Endothelial cell of hepatic sinusoid (primary cell): Measurements from ENCODE around the gene COTL1.

ENCODE experiments used
- in situ Hi-C: cut with HindIII; loops from 2 replicates; pipeline ENCODE4 v1.10.0; 2017; ENCODE audit warnings: low sequenced_read_pairs

COTL1 gene

DNA sequence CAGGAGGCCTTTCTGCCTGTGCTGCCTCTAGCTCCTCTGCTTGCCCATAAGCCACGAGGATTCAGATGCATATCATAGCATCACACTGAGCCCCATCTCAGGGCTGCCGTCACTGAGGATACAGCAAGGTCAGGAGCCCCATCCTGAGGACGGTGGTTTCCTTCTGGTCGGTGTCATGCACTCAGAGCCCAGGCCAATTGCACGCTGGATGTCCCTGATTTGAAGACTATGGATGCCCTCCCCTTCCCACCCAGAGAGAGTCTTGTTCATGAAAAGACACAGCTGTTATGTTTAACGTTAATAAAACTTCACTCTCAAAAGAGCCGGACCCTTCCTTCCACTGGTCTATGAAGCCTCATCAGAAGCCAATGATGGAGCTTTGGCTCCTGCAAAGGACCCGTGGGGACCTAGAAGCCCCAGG lies 19.9 kb downstream of the COTL1 start:
- in situ Hi-C loops = no loop called here

DNA sequence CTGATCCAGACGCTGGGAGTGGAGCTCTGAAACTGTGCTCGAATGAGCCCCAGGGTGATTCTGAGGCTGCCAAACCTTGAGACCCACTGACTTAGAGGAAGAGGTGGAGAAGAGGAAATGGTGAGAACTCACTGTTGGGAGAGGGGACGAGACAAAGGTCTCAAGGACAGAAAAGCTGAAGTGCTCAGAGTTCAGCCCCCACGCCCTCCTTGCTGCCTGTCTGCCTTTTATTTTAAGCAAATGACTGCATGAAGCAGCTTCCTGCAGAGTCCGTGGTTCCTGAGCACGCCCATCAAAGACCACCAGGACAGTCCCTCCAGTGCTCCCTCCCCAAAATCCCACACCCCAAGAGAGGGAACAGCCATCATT lies 20.4 kb downstream of the COTL1 start:
- in situ Hi-C loops = no loop called here

DNA sequence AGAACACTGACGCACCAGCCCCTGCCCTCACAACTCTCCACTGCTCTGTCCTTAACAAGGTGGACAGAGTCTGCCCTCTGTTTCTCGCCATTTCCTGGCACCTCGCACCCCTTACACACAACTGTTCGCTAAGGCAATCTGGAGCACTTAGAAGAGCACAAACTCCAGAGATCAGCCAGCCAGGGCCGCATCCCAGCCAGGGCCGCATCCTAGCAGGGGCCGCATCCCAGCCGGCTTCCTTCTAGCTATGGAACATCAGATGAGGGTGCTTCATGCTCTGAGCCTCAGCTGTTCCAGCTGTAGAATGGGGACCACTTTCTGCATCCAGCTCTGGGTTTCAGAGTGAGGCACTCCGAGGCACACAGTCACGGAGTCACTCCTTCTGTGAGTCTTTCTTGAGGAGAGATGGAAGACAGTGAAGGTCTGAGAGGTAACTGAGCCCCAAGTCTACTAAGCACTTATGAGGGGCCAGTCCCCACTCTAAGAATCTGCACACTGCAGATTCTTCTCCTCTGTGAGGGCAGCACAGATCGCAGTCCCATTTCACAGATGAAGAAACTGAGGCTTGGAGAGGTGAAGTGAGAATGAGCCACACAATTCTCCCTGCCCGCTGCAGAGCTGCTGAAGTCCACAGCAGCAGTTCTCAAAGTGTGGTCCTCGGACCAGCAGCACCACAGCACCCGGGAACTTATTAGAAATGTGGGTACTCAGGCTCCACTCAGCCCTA lies 20.9 kb downstream of the COTL1 start:
- in situ Hi-C loops = no loop called here

DNA sequence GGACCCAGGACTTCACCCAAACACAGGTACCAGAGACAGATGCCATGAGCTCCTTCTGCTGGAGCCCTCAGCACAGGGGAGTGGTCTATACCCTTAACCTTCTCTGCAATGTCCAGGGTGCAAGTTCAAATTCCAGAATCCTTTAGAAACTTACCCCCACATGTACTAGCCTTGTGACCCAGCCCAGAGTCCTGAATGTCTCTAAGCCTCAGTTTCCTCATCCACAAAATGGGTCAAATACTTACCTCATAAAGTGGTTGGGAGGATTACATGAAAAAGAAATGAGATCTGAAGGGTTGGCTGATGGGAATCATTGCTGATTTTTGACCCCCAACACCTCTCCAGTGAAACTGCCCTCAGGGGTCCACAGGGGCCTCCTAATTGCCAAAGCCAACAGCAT lies 21.7 kb downstream of the COTL1 start:
- in situ Hi-C loops = no loop called here

DNA sequence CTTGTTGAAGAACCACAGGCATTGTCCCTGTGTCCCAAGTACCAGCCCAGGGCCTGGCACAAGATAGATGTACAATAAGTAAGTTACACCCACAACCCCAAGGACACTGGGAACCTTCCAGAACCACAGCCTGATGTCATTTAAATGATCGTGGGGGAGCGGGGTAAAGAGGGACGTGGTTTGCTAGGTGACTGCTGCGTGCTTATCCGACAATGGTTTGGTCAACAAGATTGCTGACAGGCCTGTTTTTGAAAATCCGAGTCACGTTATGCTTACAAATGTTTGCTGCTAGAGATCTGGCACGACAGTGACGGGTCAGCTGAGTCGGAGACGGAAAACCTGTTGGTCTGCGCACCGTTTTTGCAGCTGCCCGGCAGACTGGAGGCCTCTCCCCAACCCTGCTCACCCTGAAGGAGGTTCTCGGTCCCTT lies 22.8 kb downstream of the COTL1 start:
- in situ Hi-C loops = no loop called here

DNA sequence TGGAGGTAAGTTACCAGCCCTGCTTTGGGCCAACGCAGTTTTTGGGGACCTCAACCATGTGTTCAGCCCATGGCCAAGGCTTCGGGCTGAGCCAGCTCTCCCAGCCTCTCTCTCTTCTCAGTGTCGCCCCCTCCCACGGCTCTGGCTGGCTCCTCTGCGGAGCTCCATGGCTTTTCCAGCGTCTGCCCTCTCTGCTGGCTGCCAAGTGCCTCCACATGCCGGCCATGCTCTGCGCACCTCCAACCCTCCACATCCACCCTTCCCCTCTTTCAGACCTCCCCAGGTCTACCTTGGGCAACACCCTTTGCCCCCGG lies 23.2 kb downstream of the COTL1 start:
- in situ Hi-C loops = no loop called here

DNA sequence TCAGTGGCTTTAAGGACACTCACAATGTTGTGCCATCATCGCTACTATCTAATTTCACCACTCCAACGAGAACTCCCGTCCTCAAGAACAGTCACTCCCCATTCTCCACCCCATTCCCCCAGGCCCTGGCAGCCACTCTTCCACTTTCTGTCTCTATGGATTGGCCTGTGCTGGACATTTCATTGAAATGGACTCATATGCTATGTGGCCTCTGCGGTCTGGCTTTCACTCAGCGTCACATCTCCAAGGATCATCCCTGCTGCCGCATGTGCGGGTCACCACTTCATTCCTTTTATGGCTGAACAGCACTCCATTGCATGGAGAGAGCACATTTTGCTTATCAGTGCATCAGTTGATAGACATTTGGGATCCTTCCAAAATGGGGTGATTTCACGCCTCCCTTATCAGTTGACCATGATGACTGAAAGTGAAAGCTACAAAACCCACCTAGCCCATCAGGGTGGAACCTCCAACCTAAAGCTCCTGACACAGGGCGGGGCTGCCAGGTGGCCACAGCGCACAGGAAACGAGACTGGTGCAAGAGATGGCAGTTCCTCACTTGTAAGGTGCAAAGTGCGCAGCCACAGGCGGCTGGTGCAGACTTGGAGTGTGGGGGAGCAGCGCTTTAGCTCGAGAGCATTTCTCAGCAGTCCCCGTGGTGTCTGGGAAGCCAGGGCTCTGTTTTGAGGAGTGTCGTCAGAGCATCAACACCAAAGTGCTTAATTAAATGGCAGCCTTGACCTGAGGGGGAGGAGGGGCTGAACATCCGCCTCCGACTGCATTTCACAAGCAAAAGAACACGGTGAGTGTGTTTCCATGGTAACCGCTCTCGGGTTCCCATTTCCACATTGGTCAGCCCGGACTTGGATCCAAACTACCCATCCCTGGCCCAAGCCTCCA lies 23.8 kb downstream of the COTL1 start:
- in situ Hi-C loops = no loop called here

DNA sequence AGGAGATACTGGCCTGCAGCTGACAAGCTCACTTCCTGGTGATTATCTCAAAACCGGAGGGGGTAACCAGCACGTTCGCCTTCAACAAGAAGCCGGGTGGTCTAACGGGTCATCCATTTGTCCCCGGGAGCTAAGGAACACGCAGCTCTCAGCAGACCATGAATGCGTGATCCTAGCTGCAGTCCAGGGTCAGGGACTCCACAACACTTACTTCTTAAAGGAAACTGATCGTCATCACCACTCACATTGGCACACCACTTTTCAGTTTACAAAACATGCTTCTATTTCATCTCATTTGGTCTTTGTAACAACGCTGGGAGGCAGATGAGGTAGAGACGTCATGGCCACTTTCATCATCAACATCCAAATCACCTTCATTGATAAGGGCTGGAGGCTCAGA lies 25.2 kb downstream of the COTL1 start:
- in situ Hi-C loops = no loop called here

DNA sequence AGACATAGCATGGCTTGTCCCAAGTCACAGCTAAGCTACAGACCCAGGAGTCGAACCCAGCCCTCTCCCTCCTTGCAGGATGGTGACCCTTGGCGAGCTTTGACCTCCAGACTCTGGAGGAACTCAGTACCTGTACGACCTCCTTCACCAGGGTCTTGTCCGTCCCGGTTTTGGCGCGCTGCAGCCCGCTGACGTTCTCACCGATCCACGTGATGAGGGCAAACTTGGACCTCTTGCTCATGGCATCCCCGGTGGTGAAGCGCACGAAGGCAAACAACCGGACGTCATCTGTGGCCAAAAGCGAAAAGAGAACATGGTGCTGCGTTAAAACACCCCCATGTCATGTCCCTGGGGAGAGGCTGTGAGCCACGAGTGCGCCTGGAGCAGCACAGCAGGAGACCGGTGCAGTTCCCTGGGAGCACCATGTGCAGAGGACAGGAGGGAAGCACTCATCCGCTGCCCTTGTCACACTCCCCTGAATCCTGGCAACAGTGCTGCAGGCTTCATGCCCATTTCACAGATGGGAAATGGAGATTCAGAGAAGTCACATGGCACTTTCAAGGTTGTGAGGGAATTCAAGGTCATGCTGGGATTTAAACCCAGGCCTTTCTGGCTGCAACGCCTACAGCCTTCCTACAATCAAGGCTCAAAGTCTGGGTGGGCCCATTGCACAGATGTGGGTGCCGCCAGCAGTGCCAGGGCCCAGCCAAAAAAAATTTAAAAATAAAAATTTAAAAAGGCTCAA lies 27.7 kb downstream of the COTL1 start:
- in situ Hi-C loops = no loop called here

DNA sequence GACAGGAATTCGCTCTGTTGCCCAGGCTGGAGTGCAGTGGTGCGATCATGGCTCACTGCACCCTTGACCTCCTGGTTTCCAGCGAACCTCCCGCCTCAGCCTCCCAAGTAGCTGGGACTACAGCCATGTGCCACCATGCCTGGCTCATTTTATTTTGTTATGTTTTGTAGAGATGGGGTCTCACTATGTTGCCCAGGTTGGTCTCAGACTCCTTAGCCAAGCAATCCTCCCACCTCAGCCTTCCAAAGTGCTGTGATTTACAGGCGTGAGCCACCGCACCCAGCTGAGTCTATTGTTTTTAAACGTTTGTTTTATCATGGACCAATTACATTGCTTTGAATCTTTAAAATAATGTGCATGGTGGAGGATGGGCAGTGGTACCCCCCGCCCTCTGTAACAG lies 28.9 kb downstream of the COTL1 start:
- in situ Hi-C loops = no loop called here

DNA sequence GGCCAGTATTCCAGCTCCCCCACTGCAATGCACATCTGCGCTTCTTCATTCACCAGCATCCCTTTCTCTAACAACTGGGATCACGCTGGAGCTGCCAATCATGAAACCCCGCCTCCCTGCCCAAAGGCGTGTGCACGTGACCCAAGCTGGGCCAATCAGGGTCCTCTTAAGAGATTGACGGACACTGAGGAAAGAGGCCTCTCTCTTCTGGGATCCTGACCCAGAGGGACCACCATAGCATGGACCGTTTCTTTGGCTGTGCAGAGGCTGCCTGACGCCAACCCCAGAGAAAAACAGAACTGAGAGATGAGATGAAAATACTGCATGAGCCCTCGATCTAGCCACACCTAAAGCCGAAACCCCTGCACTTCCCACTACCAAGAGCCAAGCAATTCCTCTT lies 32.0 kb downstream of the COTL1 start:
- in situ Hi-C loops = no loop called here

DNA sequence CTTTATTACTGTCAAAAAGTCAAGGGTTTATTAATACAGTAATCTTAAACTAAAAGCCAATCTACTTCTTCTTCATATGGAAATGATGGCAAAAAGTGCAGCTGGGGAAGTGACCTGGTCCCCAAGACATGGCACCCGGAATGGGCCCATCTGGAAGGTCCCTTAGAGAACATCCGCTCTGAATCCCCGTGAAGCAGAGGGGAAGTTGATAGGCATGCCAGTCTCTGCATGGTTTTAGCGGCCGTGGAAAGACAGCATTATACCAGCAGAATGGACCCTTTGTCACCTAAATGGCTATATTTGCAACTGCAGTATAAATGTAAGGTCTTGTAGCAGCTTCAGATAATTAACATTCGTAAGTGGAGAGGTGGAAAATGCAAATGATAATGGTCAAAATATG lies 32.4 kb downstream of the COTL1 start:
- in situ Hi-C loops = no loop called here

DNA sequence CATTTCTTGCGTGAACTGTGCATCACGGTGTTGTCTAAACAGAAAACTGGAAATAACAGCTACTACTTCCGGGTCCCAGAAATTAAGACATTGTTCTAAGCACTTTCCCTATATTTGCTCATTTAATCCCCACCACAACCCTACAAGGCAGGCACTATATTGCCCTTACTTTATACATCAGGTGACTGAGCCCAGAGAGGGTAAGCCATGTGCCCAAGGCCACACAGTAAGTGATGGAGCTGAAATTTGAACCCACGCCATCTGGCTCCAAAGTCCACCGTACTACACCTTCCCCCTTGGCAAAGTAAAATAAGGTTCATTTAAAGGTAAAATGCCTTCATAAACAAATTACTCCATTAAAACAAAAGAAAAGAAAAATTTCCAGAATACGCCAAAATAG lies 33.2 kb downstream of the COTL1 start:
- in situ Hi-C loops = no loop called here

DNA sequence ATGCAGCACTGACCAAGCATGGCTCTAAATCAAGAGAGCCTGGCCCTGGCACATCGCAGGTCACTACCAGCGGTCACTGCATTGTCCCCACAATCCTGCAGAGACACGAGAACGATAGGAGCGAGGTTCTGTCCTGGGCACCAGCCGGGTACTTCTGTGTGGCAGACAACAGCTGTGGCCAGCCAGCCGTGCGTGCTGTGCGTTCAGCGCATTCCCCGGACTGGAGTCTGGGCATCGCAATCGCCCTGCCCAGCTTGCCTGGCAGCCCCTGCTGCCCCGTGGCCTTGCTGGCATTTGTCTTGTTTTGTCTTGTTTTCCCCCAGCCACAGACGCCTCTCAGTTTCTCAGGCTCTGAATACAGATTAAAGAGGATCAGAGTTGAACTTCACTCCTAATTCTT lies 33.9 kb downstream of the COTL1 start:
- in situ Hi-C loops = no loop called here

DNA sequence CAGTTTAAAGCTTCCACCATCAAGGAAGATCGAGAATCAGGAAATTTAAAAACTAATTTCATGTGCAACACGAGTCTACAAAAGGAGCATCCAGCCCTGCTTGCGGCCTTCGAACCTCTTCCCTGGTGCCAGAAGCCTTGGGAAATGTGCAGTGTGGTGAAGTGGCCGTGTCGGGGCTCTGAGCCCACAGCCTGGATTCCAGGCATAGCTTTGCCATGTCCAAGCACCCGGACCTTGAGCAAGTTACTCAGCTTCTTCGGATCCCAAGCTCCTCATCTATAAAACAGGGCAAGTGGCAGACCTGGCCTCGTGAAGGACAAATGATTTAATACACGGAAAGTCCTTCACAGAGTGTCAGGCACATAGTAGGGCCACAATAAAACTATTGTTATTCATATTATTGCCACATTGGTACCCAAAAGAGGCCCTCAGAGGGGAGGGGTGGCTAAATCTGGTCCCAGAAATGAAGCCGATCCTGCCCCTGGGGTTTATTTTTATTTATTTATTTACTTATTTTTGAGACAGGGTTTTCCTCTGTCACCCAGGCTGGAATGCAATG lies 34.8 kb downstream of the COTL1 start:
- in situ Hi-C loops = no loop called here

DNA sequence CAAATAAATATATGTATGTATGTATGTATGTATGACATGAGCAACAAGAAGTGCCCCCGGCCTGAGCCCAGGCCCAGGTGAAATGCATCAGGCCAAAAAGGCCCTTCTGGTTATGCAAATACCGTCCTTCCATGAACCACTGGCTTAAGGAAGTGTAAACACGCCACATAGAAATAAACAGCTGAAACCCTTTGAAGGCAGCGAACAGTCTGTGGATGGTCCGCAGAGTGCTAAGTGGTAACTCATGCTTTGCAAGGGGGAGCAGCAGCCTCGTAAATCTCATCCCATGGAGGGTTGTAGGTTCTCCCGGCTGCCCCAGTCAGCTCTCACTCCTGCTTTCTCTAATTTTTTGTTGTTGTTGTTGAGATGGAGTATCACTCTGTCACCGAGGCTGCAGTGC lies 36.7 kb downstream of the COTL1 start:
- in situ Hi-C loops = no loop called here

DNA sequence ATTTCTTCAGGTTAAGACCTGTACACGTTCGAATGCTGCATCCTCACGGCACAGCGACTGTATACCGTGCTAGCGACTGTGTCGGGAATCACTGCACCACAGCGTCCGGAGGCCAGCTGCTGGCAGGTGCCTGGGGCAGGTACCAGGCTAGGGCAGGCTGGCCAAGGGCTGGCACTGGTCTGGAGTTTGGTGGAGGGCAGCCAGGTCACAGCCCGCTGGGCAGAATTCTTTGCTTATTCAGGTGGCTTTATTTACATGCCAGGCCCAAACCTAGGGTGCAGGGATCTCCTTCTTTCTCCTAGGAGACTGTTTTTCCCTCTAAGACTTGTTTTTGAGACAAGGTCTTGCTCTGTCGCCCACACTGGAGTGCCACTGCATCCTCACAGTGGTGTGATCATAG lies 37.9 kb downstream of the COTL1 start:
- in situ Hi-C loops = no loop called here

DNA sequence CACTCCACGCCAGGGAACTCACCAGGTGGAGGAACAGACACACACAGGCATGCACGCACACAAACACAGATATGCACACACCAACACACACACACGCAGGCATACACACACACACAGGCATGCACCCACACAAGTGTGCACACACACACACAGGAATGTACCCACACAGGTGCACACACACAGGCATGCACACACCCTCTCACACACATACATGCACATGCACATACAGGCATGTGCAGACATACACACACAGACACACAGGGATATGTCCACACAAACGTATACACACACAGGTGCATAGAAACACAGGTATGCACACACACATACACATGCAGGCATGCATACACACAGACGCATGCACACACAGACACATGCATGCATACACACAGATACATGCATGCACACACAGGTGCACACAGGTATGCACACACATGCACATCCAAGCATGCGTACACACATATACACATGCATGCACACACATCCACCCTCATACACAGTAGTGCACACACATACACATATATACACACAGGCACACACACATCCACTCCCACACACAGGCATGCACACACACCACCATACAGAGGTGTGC lies 39.2 kb downstream of the COTL1 start:
- in situ Hi-C loops = no loop called here

DNA sequence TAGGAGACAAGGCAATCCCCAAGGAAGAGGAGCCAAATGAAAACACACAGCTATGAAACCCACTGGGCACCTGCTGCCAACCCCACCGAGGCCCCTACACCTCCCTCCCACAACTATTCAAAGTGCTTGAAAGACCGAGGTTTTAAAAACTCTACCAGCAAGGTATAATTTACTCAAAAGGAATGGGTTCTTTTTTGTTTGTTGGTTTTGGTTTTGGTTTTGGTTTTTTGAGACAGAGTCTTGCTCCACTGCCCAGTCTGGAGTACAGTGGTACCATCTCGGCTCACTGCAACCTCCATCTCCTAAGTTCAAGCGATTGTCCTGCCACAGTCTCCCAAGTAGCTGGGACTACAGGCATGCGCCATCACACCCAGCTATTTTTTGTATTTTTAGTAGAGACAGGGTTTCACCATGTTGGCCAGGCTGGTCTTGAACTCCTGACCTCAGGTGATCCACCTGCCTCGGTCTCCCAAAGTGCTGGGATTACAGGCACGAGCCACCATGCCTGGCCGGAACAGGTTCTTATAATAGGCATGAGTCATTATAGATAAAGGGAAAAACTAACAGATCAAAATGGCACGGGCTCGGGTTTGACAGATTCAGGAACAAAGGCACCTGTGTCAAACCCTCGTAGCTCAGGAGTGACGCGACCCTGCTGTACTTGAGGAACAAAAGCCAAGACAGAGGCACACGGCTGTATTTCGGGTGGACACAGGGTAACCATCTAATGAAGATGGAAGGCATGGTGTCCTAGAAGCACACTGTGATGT lies 40.7 kb downstream of the COTL1 start:
- in situ Hi-C loops = no loop called here

DNA sequence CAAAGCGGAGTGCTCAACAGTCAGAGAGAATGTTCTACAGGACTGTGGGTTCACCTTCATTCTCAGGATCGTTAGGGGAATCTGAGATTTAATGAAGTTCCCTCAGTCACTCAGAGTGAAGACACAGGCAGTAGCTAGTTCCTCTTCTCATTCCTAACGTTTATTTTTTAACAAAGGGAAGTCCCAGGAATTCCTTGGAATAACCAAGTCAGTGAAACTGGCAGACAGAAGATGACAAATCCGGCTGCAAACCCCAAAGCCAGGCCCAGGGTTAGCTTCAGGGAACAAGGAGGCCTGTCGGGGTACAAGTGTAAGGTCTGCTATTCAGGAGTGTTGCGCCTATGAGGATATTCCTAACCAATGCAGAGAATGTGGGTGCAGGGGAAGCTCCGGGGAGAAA lies 42.0 kb downstream of the COTL1 start:
- in situ Hi-C loops = no loop called here
